Colonic mucosa (tissue), 4 donors: ENCODE measurements around the gene C3orf22. TPM values are rescaled to one million over a fixed set of nuclear protein-coding genes. Genes with fewer than 3 reads are reported as not detected.

ENCODE experiments used
- DNase-seq: peaks from one replicate; pipeline ENCODE4 v3.0.0-alpha.2; 2020
- H3K27ac ChIP-seq: fragments of 200-600 bp; one replicate; pipeline ENCODE4 v1.8.0; 2021
- H3K27me3 ChIP-seq: fragments of 200-600 bp; one replicate; pipeline ENCODE4 v1.8.0; 2021
- H3K36me3 ChIP-seq: fragments of 200-600 bp; one replicate; pipeline ENCODE4 v1.8.0; 2021
- H3K4me1 ChIP-seq: fragments of 200-600 bp; one replicate; pipeline ENCODE4 v1.8.0; 2021; ENCODE audit warnings: mild to moderate bottlenecking
- H3K4me3 ChIP-seq: fragments of 200-600 bp; one replicate; pipeline ENCODE4 v1.8.0; 2021
- H3K9ac ChIP-seq, 2 donors: one replicate each; pipeline ENCODE4 v1.7.0; 2013; ENCODE audit warnings: control low read depth in 2 of 2, low read depth in 2 of 2, low read length in 2 of 2
- H3K9me3 ChIP-seq: fragments of 200-600 bp; one replicate; pipeline ENCODE4 v1.8.0; 2021
- CTCF ChIP-seq: fragments of 200-600 bp; IDR thresholded peaks from one replicate; pipeline ENCODE4 v1.8.0; 2022; ENCODE audit warnings: antibody characterized with exemption, mild to moderate bottlenecking
- intact Hi-C: fragments of 100-400 bp; cut with DNase I; formaldehyde crosslinking; loops from one replicate; pipeline ENCODE4 v1.14.1; 2022
- total RNA-seq, 2 donors: library from RNA; stranded (reverse); fragmentation: NEBNext Ultra II Directional in 1 of 2; extraction: Animal tissue kit (Norgen Biotek cat#: 25700) in 1 of 2; gene quantifications; one replicate each; pipeline ENCODE4 v1.2.1, GENCODE V29; 2021
- donor health status: healthy.
- donor health status: DM: no; HTN: no; CAD: no.
- donor health status: DM: no; HTN: no; CAD: no.

C3orf22 gene
- total RNA-seq, 2 donors from 2014 or later = not detected

- Histone ChIP-seq H3K4me3 (no peak overlapping the region), H3K27ac (no peak overlapping the region), H3K36me3 (no peaks in the 10 kb centered on the region), H3K4me1 (no peaks in the 10 kb centered on the region), H3K9me3 (no peaks in the 10 kb centered on the region), H3K27me3 (no peaks in the 10 kb centered on the region), H3K9ac (no peak overlapping the region)
- intact Hi-C loops = no loop called here
- DNase-seq = peak; percentile 65
- TF ChIP-seq CTCF = no peak
Observed at GRCh38 chr3:126573492-126574117, 14.9 kb upstream of the C3orf22 start.

GRCh38 chr3:126571078-126571477 lies 12.3 kb upstream of the C3orf22 start:
- DNase-seq = no peak
- Histone ChIP-seq H3K27ac (no peak overlapping the region), H3K9ac (no peak overlapping the region), H3K4me1 (no peaks in the 10 kb centered on the region), H3K9me3 (no peaks in the 10 kb centered on the region), H3K36me3 (no peaks in the 10 kb centered on the region), H3K4me3 (no peak overlapping the region), H3K27me3 (no peaks in the 10 kb centered on the region)
- TF ChIP-seq CTCF = no peak
- intact Hi-C loops = no loop called here

- TF ChIP-seq CTCF = no peak
- H3K27ac ChIP-seq = no peak overlapping the region
Observed at GRCh38 chr3:126570103-126570541, 11.4 kb upstream of the C3orf22 start.

GRCh38 chr3:126569390-126569975 lies 10.8 kb upstream of the C3orf22 start:
- Histone ChIP-seq H3K27ac (no peak overlapping the region), H3K4me1 (no peaks in the 10 kb centered on the region), H3K36me3 (no peaks in the 10 kb centered on the region), H3K27me3 (no peaks in the 10 kb centered on the region), H3K4me3 (no peak overlapping the region), H3K9ac (no peak overlapping the region), H3K9me3 (no peaks in the 10 kb centered on the region)
- TF ChIP-seq CTCF = no peak
- intact Hi-C loops = no loop called here
- no peak for DNase-seq

More at GRCh38 chr3:126570103-126570541, 11.4 kb upstream of the C3orf22 start:
- intact Hi-C loops = no loop called here
- Histone ChIP-seq H3K9me3 (no peaks in the 10 kb centered on the region), H3K9ac (no peak overlapping the region), H3K4me1 (no peaks in the 10 kb centered on the region), H3K27me3 (no peaks in the 10 kb centered on the region), H3K4me3 (no peak overlapping the region), H3K36me3 (no peaks in the 10 kb centered on the region)
- DNase-seq = no peak

- no peaks in the 10 kb centered on the region for H3K36me3 ChIP-seq
- DNase-seq = no peak
- intact Hi-C loops = no loop called here
- H3K27ac ChIP-seq = no peak overlapping the region
- no peak overlapping the region for H3K9ac ChIP-seq
- TF ChIP-seq CTCF = no peak
- no peak overlapping the region for H3K4me3 ChIP-seq
- no peaks in the 10 kb centered on the region for H3K9me3 ChIP-seq
- no peaks in the 10 kb centered on the region for H3K27me3 ChIP-seq
- no peaks in the 10 kb centered on the region for H3K4me1 ChIP-seq
Observed at GRCh38 chr3:126568776-126569342, 10.1 kb upstream of the C3orf22 start.
